Body of pancreas (tissue), 4 donors: Measurements from ENCODE around the gene CCDC6. TPM values are rescaled to one million over a fixed set of nuclear protein-coding genes. Genes with fewer than 3 reads are reported as not detected.
A peak's percentile ranks its signal among the peaks of the same experiment; 100 is the strongest.

Experiments used
- ATAC-seq: fragments of 150-250 bp; one replicate; pipeline ENCODE4 v1.9.1; 2016
- DNase-seq, 4 donors: peaks; one replicate each; pipeline ENCODE4 v3.0.0-alpha.2; 2019
- H3K27ac ChIP-seq, 4 donors: fragments of 200-600 bp; sonication (generic); 1 replicate in 3 of 4; 2 replicates in 1 of 4; pipeline versions ENCODE4 v1.5.1 to v1.6.1; 2016 to 2019; ENCODE audit warnings: mild to moderate bottlenecking in 1 of 4, mixed read lengths in 1 of 4, moderate library complexity in 1 of 4
- H3K27me3 ChIP-seq, 2 donors: fragments of 200-600 bp; sonication (generic); one replicate each; pipeline ENCODE4 v1.6.0; 2016; ENCODE audit warnings: mild to moderate bottlenecking in 1 of 2
- H3K36me3 ChIP-seq, 2 donors: fragments of 200-600 bp; sonication (generic); replicated peaks in 1 of 2; 2 replicates each; pipeline ENCODE4 v1.5.1; 2016; ENCODE audit warnings: low read depth in 2 of 2; ENCODE audit not compliant: insufficient read depth in 1 of 2
- H3K4me1 ChIP-seq: fragments of 200-600 bp; sonication (generic); one replicate; pipeline ENCODE4 v1.6.0; 2016
- H3K4me3 ChIP-seq, 2 donors: fragments of 200-600 bp; sonication (generic); 1 replicate in 1 of 2; 2 replicates in 1 of 2; pipeline ENCODE4 v1.5.1; 2016 to 2019
- H3K9me3 ChIP-seq, 3 donors: fragments of 200-600 bp; sonication (generic); 1 replicate in 2 of 3; 2 replicates in 1 of 3; pipeline ENCODE4 v1.5.1; 2016
- CTCF ChIP-seq, 7 experiments: fragments of 450-650 bp in 4 of 7; fragments of 200-600 bp in 3 of 7; sonication (generic) in 3 of 7; IDR thresholded peaks; one replicate each; pipeline ENCODE4 v1.5.1; 2016 to 2019; ENCODE audit warnings: antibody characterized with exemption in 7 of 7
- POLR2A ChIP-seq, 3 donors: fragments of 450-650 bp; IDR thresholded peaks; one replicate each; pipeline ENCODE4 v1.6.1; 2016; ENCODE audit warnings: antibody characterized with exemption in 3 of 3, mild to moderate bottlenecking in 2 of 3
- WGBS, 2 donors: methylation state at CpG; one replicate each; pipeline ENCODE4 v1.1.5; 2017; 5-methylcytosine and 5-hydroxymethylcytosine counted together
- intact Hi-C: fragments of 100-400 bp; cut with DNase I; formaldehyde crosslinking; loops from one replicate; pipeline ENCODE4 v1.15.1; 2023
- total RNA-seq, 2 donors: library from RNA; depleted of rRNA; stranded (reverse); fragments of >200 nt; gene quantifications; one replicate each; pipeline ENCODE4 v1.1.0, GENCODE V29; 2016

The CCDC6 gene
- total RNA-seq, 2 donors from 2014 or later: 26.7 to 35.8 TPM

GRCh38 chr10:59900048-59900727 lies 6.2 kb downstream of the CCDC6 start:
- TF ChIP-seq CTCF (IDR thresholded peaks at IDR 0.05) (no peak), POLR2A (IDR thresholded peaks at IDR 0.05) (no peak)
- Histone ChIP-seq H3K27ac (peak overlapping the region; percentile 23 to 68 (median 59)), H3K4me1 (peaks cover 90% of the 10 kb centered on the region), H3K4me3 (no peak overlapping the region), H3K36me3 (no peaks in the 10 kb centered on the region), H3K27me3 (no peaks in the 10 kb centered on the region), H3K9me3 (no peaks in the 10 kb centered on the region)
- DNase-seq (peak in 1 of 4 donors; percentile 28), ATAC-seq (no peak)
- 60 to 67% methylated on average over 10 of the region's 10 CpGs for WGBS, 2 donors
- intact Hi-C loops: no loop called here

- TF ChIP-seq CTCF (IDR thresholded peaks at IDR 0.05) (no peak), POLR2A (IDR thresholded peaks at IDR 0.05) (no peak)
- Histone ChIP-seq H3K4me1 (peaks cover 94% of the 10 kb centered on the region), H3K9me3 (no peaks in the 10 kb centered on the region), H3K36me3 (no peaks in the 10 kb centered on the region), H3K27me3 (no peaks in the 10 kb centered on the region), H3K4me3 (no peak overlapping the region), H3K27ac (peak overlapping the region; percentile 6 to 68 (median 58))
- ATAC-seq (no peak), DNase-seq (no peak)
- WGBS, 2 donors: 38 to 46% methylated on average over 6 of the region's 6 CpGs
- intact Hi-C loops: no loop called here
Measured at GRCh38 chr10:59898125-59898835, 8.1 kb downstream of the CCDC6 start.

GRCh38 chr10:59896191-59896590 lies 10.2 kb downstream of the CCDC6 start:
- H3K27ac ChIP-seq: peak overlapping the region in 3 of 4 donors; percentile 68 to 77 (median 77)
- no peaks in the 10 kb centered on the region for H3K36me3 ChIP-seq
- no peaks in the 10 kb centered on the region for H3K27me3 ChIP-seq
- ATAC-seq (no peak), DNase-seq (no peak)
- no peaks in the 10 kb centered on the region for H3K9me3 ChIP-seq
- intact Hi-C loops: no loop called here
- H3K4me1 ChIP-seq: peaks cover 95% of the 10 kb centered on the region
- H3K4me3 ChIP-seq: no peak overlapping the region
- TF ChIP-seq CTCF (IDR thresholded peaks at IDR 0.05): no peak
- no peak for TF ChIP-seq POLR2A (IDR thresholded peaks at IDR 0.05)
- WGBS, 2 donors: 25 to 27% methylated on average over 1 of the region's 1 CpG

GRCh38 chr10:59895629-59896116 lies 10.7 kb downstream of the CCDC6 start:
- intact Hi-C loops: no loop called here
- no peak for TF ChIP-seq CTCF (IDR thresholded peaks at IDR 0.05)
- H3K9me3 ChIP-seq: no peaks in the 10 kb centered on the region
- peaks cover 95% of the 10 kb centered on the region for H3K4me1 ChIP-seq
- H3K36me3 ChIP-seq: no peaks in the 10 kb centered on the region
- WGBS, 2 donors: 14 to 17% methylated on average over 10 of the region's 10 CpGs
- DNase-seq (peak; percentile 49 to 73 (median 65)), ATAC-seq (peak; percentile 81)
- no peaks in the 10 kb centered on the region for H3K27me3 ChIP-seq
- peak overlapping the region; percentile 68 to 77 (median 73) for H3K27ac ChIP-seq
- no peak overlapping the region for H3K4me3 ChIP-seq
